Measurements from ENCODE around the gene CBFB.
A peak's percentile ranks its signal among the peaks of the same experiment; 100 is the strongest.
"Not testable (repeated sequence)": the region's sequence is repeated elsewhere in the genome, so short reads cannot be mapped to it uniquely, and the experiment has no call there.

The CBFB gene

DNA sequence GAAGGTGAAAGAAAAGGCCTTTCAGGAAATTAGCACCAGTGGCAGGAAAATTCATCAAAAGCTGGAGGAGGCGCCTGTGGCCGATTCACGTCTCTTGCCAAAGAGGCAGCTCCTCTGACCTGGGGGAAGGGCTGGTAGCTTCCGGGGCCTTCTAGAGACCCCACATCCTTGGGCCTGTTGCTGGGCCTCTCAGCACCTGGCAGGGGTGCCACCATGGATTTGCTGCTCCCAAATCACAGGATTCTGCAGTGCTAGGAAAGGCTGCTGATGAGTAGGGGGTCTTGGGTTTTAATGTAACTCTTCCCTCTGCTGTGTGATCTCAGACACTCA is 11.6 kb upstream of the CBFB start:
- DNase-seq, result no peak

- peak; percentile 71 for DNase-seq
Measured at GRCh38 chr16:67017810-67018488, 11.0 kb upstream of the CBFB start.

DNA sequence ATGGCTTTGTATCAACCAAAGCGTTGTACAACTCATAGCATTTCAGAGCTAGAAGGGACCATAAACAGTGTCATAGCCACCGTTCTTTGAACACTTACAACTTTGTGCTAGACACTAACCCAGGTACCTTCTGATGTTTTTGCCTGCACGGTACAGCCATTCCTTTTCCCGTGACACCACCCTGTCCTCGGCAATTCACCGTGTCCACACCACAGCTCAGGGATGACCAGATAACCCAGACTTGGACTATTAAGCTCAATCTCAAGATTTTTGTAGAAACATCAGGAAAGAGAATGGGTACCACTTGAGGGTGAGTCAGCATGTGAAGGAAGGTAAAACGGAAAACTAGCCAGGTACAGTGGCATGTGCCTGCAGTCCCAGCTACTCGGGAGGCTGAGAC is 9.8 kb upstream of the CBFB start:
- DNase-seq, result no peak

GRCh38 chr16:67021321-67021720 is 7.6 kb upstream of the CBFB start:
- no peak for DNase-seq

GRCh38 chr16:67022531-67023214 is 6.3 kb upstream of the CBFB start:
- no peak for DNase-seq

- DNase-seq, result no peak
Measured at GRCh38 chr16:67023689-67024088, 5.3 kb upstream of the CBFB start.

GRCh38 chr16:67024384-67025209 is 4.4 kb upstream of the CBFB start:
- no peak for DNase-seq

DNA sequence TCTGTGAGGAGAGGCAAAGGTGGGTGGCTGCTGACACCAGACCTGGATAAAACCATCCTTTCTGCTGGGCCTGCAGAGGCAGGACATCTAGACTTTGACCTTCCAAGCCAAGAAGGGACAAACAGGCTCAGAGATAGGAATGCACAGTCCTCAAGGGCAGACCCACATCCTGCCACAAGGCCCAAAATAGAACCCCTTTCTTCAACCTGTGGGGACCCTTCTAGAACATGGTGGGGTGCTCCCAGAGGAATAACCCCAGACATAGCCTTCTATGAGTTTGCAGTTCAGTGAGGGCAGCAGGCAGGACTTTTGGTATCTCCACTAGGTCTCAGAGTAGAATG is 3.8 kb upstream of the CBFB start:
- no peak for DNase-seq

GRCh38 chr16:67026570-67026969 is 2.4 kb upstream of the CBFB start:
- no peak for DNase-seq

DNA sequence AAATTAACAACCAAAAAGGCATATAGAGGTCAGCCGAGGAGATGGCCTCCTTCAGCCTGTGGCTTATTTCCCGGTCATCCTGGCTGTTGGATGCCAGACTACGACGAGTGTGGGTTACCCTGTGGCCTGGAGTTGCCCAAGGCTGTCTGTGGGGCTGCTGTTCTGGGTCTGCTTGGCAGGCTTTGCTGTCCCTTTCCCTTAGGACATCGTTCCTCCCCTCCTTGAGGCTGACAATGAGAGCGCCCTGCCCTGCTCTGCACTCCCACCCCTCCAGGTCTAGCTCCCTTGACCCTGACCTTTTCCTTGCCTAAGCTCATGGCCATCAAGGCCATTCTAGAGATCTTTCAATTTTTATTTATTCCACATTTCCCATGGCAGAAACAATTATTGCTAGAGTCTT is 1.9 kb upstream of the CBFB start:
- no peak for DNase-seq

DNA sequence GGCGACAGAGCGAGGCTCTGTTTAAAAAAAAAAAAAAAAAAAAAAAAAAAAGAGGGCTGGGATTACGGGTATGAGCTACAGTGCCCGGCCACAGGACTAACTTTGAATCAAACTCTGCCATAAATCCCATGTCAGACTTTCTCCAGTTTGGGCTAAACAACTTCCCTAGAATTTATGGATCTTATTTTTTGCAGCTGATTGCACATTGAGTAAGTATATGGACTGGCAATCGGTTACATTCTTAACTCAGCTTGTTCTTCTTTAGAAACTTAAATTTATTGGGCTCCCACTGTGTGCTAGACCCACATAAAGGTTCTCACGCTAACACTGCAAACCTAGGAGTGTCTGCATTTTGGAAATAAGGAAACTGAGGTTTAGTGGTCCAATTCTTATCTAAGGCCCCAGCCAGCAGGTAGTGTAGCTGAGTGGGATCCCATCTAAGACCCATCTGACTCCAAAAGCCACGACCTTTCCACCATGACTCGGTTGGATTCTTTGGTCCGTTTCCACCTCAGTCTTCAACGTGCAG is 718 bp upstream of the CBFB start:
- DNase-seq, result no peak

DNA sequence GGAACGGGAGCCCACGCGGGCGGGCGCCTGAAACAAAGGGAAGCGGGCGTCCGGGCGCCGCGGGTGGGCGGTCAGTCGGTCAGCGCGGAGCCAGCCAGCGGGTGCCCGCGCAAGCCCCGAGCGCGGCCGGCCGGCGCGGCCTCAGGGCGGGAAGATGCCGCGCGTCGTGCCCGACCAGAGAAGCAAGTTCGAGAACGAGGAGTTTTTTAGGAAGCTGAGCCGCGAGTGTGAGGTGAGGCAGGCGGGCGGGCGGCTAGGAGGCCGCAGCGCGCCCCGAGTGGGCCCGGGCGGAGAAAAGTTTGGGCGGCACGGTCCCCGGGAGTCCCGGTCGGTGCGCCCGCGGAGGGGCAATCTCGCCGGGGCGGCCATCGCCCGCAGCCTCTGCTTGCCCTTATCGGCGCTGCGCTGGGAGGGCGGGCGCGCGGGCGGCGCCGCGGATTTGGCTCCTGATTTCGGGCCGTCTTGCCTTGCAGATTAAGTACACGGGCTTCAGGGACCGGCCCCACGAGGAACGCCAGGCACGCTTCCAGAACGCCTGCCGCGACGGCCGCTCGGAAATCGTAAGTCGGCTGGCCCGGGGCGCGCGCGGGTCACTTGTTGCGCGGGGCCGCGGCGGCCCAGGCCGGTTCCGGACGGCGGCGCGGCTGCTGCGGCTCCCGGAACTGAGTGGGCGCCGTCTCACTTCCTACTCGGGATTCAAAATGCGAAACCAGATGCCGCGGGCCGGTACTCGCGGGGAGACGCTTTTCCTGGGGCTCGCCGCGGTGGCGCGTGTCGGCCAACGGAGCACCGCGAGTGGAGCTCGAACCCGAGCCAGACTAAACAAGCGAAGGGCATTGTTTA is 526 bp downstream of the CBFB start:
- peak; percentile 47 for DNase-seq

- no peak for DNase-seq
Measured at GRCh38 chr16:67030221-67030962, 1.4 kb downstream of the CBFB start.

DNA sequence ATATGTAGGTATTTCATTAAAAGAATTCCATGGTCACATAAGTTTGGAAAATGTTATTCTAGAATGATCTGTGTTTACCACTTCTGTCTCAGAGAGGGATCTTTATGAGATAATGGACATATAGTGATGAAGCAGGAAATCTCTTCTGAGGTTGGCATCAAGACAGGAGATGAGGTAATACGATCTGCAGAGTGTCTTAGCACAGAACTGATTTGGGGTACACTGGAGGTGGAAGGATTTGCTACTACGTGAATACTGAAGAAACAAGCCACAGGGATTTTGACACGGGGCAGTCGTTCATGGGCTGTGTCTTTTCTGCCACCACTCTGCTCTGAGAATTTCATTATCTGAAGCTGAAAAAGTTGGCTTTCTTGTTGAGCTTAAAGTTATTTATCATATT is 5.5 kb downstream of the CBFB start:
- no peak for DNase-seq

DNA sequence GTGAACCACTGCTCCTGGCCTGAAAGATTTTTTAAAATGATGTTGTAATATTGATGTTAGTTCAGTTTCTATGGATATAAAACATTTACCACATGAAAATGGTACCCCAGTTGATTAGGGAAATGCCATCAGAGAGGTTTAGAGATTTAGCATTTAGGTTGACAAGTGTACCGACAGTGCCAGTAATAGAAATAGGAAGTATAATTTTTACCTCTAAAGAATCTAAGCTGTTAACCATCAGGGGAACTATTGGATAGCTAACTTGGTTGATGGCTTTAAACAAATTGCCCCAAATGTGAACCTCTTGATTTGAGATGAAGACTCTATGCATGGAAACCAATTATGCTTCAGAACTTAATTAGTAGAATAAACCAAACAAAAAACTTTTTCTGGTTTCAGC is 6.4 kb downstream of the CBFB start:
- no peak for DNase-seq

- DNase-seq, result no peak
Measured at GRCh38 chr16:67036323-67036741, 7.4 kb downstream of the CBFB start.

- DNase-seq, result no peak
Measured at GRCh38 chr16:67039260-67040020, 10.5 kb downstream of the CBFB start.

GRCh38 chr16:67040166-67040565 is 11.2 kb downstream of the CBFB start:
- DNase-seq, result no peak

- DNase-seq, result no peak
Measured at GRCh38 chr16:67040906-67041305, 12.0 kb downstream of the CBFB start.

- DNase-seq, result not testable (repeated sequence)
Measured at GRCh38 chr16:67041520-67041919, 12.6 kb downstream of the CBFB start.

- no peak for DNase-seq
Measured at GRCh38 chr16:67043420-67043819, 14.5 kb downstream of the CBFB start.

Measured in activated effector memory CD4-positive, alpha-beta T cell treated with Interleukin-2 at 50 U/mL for 16 hours (primary cell).